Activated CD4-positive, alpha-beta memory T cell treated with anti-CD3 and anti-CD28 coated beads, Interleukin-2, amount 10 ng/mL, durations not matched to agents 7 days and 5 days (primary cell): Measurements from ENCODE around the gene C1orf50. TPM values are rescaled to one million over a fixed set of nuclear protein-coding genes. Genes with fewer than 3 reads are reported as not detected.

Experiments
- CTCF ChIA-PET: fragments of 350-600 bp; sonication (Branson Sonifier 250); formaldehyde crosslinking; loops from one replicate; lab custom pipeline; 2021; ENCODE audit warnings: antibody characterized with exemption, inconsistent platforms; lab: Charles Lee
- POLR2A ChIA-PET: fragments of 350-600 bp; sonication (Branson Sonifier 250); formaldehyde crosslinking; loops from one replicate; lab custom pipeline; 2021; ENCODE audit warnings: antibody characterized with exemption; lab: Charles Lee
- DNase-seq: peaks from one replicate; pipeline ENCODE4 v3.0.0-alpha.2; 2020
- H3K27ac Mint-ChIP-seq: one replicate; pipeline ENCODE4 v1.8.0; 2021; ENCODE audit warnings: mild to moderate bottlenecking, mixed read lengths
- H3K27me3 Mint-ChIP-seq: one replicate; pipeline ENCODE4 v1.8.0; 2021; ENCODE audit warnings: mixed read lengths
- H3K36me3 Mint-ChIP-seq: one replicate; pipeline ENCODE4 v1.8.0; 2021; ENCODE audit warnings: low read depth, mixed read lengths
- H3K4me1 Mint-ChIP-seq: one replicate; pipeline ENCODE4 v1.8.0; 2021; ENCODE audit warnings: mixed read lengths
- H3K4me3 Mint-ChIP-seq: one replicate; pipeline ENCODE4 v1.8.0; 2021; ENCODE audit warnings: mild to moderate bottlenecking, mixed read lengths
- H3K9me3 Mint-ChIP-seq: one replicate; pipeline ENCODE4 v1.8.0; 2021; ENCODE audit warnings: mixed read lengths
- total RNA-seq, 2 experiments: library from RNA; stranded (reverse); gene quantifications; one replicate each; pipeline ENCODE4 v1.2.3, GENCODE V29; 2021

Gene C1orf50
- total RNA-seq, 2 experiments from 2014 or later: 7.1 to 7.2 TPM

DNA sequence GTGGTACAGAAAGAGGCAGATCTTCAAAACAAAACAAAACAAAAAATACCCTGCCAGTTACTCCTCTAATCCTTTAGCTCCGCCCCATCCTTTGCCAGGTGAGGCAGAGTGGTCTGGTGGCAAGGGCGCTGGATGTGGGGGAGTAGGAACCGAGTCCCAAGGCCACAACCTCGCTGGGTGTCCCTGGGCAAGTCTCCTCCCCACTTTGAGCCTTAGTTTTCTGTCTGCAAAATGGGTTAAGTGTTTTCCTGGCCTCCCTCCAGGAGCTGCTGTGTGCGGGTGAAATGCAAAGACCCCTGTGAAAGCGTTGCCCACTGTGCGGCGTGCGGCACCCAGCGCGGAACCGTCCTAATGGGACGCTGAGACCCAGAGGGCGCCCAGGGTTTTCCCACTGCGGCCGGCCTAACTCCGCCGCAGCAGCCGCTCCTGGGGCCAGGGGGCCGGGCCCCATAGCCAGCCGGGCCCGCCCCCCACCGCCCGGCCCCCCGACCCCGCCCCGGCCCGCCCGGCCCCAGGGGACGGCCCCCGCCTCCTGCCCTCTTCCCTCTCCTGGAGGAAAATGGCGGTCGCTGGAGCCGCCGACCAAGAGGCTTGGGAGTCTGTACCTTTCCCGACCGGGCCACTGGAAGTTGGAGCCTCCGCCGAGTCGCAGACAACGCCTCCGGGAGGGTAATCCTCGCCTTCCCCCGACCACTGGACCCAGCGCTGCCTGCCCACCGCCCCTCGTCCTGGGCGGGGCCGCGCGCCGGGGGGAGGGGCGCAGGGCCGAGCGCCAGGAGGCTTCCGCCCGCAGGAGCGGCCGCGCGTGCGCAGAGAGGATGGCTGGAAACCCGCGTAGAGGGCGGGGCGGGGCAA lies 49.8 kb downstream of the C1orf50 start, which contains the start of the genes ERMAP and SVBP:
TSS of gene ERMAP (plus strand) at position 538 of the 855 bp plus-strand sequence. CDS start 13,327 bp downstream, outside the sequence.
TSS of gene SVBP (minus strand) at position 813 of the 855 bp plus-strand sequence. CDS start 853 bp downstream, outside the sequence.
- CTCF ChIA-PET: interaction anchor here (0.6 to 3.5 kb wide), 12 partner anchors 9 to 359 kb away, joined by 3 to 18 read pairs (median 4); partner anchors contain the start of genes C1orf50, P3H1 and ZNF691

DNA sequence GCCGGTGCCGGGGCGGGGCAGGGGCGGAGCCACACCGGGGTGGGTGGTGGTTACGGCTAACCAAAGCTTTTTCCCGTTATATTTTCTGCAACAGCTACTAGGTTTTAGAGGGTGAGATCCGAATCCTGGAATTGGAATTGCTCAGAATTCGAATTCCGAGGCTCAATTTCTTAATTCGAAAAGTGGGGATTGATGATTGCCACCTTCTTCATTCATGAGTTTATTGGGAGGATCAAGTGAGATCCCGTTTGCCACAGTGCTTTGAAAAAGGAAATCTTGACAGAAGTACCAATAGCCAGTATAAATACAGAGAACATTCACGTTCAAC lies 50.4 kb downstream of the C1orf50 start:
- POLR2A ChIA-PET: interaction anchor here (0.8 to 3.5 kb wide), 6 partner anchors 26 to 115 kb away, joined by 3 to 35 read pairs (median 5); partner anchors contain the start of genes C1orf50, P3H1 and ZNF691
- Mint-ChIP-seq H3K4me1 (peaks cover 26% of the 10 kb centered on the region), H3K27ac (no peak overlapping the region), H3K9me3 (no peaks in the 10 kb centered on the region), H3K27me3 (no peaks in the 10 kb centered on the region), H3K4me3 (peak overlapping the region; percentile 79), H3K36me3 (peaks cover 7% of the 10 kb centered on the region)
- DNase-seq: no peak
- CTCF ChIA-PET: interaction anchor here (0.9 to 3.5 kb wide), 6 partner anchors 10 to 360 kb away, joined by 3 to 18 read pairs (median 4); partner anchors contain the start of genes C1orf50, P3H1 and ZNF691

More for the DNA sequence above, 49.8 kb downstream of the C1orf50 start, which contains the start of the genes ERMAP and SVBP:
- Mint-ChIP-seq H3K36me3 (peaks cover 7% of the 10 kb centered on the region), H3K27me3 (no peaks in the 10 kb centered on the region), H3K27ac (peak within 1 kb of the TSS; percentile 75), H3K4me3 (peak within 1 kb of the TSS; percentile 79), H3K9me3 (no peaks in the 10 kb centered on the region), H3K4me1 (peaks cover 26% of the 10 kb centered on the region)
- POLR2A ChIA-PET: interaction anchor here (0.6 to 3.5 kb wide), 15 partner anchors 10 to 573 kb away, joined by 3 to 35 read pairs (median 4); partner anchors contain the start of genes C1orf50, P3H1, PPIH and TMEM269
- DNase-seq: peak; percentile 94

DNA sequence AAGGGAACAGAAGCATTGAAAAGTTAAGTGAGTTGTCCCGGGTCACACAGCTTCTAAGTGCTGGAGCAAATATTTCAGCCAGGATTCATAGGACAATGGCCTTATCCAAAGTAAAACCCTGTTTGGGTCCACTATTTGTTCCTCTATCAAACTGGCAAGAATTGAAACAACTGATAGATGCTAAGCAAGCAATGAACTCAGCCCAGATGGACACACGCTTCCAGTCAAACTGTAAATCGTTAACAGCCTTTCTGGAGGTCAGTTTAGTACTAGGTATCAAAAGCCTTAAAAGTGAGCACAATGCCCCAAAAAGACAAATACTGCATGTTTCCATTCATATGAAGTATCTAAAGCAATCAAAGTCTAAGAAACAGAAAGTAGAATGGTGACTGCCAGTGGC lies 50.9 kb downstream of the C1orf50 start:
- POLR2A ChIA-PET: interaction anchor here (0.8 to 3.5 kb wide), 6 partner anchors 26 to 114 kb away, joined by 3 to 35 read pairs (median 5); partner anchors contain the start of genes C1orf50, P3H1 and ZNF691
- H3K9me3 Mint-ChIP-seq: no peaks in the 10 kb centered on the region
- no peak overlapping the region for H3K27ac Mint-ChIP-seq
- no peaks in the 10 kb centered on the region for H3K27me3 Mint-ChIP-seq
- DNase-seq: no peak
- peaks cover 7% of the 10 kb centered on the region for H3K36me3 Mint-ChIP-seq
- H3K4me1 Mint-ChIP-seq: peaks cover 29% of the 10 kb centered on the region
- CTCF ChIA-PET: interaction anchor here (0.9 to 3.5 kb wide), 6 partner anchors 10 to 360 kb away, joined by 3 to 18 read pairs (median 4); partner anchors contain the start of genes C1orf50, P3H1 and ZNF691
- no peak overlapping the region for H3K4me3 Mint-ChIP-seq

DNA sequence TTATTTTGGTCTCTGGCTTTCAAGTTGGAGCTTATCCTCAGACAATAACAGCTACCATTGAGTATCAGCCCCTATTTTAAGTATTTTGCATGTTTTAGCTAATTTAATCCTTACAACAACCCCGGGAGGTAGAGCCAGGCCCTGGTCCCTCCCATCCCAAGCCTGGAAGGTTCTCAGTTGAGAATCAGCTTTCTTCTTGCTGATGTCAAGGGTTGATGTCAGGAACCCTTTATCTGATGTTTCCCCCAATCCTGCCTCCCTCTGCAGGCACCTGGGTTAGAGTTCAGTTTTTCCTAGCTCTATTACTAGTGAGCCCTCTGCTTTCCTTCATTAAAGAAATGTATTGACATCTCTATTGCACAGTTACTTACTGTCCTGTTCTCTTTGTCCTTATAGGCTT lies 53.8 kb downstream of the C1orf50 start:
- H3K27me3 Mint-ChIP-seq: no peaks in the 10 kb centered on the region
- peaks cover 29% of the 10 kb centered on the region for H3K4me1 Mint-ChIP-seq
- POLR2A ChIA-PET: interaction anchor here (0.8 to 1.4 kb wide), 5 partner anchors 11 to 132 kb away, joined by 3 to 5 read pairs (median 3); partner anchors contain the start of gene ZNF691

DNA sequence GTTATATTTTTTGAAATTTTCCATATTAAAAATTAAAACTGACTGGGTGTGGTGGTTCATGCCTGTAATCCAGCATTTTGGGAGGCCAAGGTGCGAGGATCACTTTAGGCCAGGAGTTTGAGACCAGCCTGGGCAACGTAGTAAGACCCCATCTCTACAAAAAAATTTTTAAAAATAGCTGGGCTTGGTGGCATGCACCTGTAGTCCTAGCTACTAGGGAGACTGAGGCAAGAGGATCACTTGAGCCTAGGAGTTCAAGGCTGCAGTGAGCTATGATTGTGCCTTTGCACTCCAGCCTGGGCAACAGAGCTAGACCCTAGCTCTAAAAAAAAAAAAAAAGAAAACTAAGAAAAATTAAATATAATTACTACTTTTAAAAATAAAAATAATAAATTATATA lies 54.6 kb downstream of the C1orf50 start:
- Mint-ChIP-seq H3K36me3 (peaks cover 3% of the 10 kb centered on the region), H3K9me3 (no peaks in the 10 kb centered on the region), H3K4me1 (peaks cover 20% of the 10 kb centered on the region), H3K27me3 (no peaks in the 10 kb centered on the region), H3K4me3 (no peak overlapping the region), H3K27ac (no peak overlapping the region)
- CTCF ChIA-PET: interaction anchor here (1.0 to 3.1 kb wide), 3 partner anchors 25 to 252 kb away, joined by 3 to 9 read pairs (median 8); partner anchors contain the start of gene ZNF691
- DNase-seq: no peak
- POLR2A ChIA-PET: interaction anchor here (1.1 to 1.4 kb wide), 3 partner anchors 10 to 138 kb away, joined by 3 to 5 read pairs (median 3); no protein-coding TSS in a partner anchor

More for the DNA sequence above, 53.8 kb downstream of the C1orf50 start:
- no peak for DNase-seq
- CTCF ChIA-PET: interaction anchor here (0.5 to 3.1 kb wide), 5 partner anchors 26 to 255 kb away, joined by 3 to 9 read pairs (median 4); partner anchors contain the start of gene ZNF691
- Mint-ChIP-seq H3K9me3 (no peaks in the 10 kb centered on the region), H3K4me3 (no peak overlapping the region), H3K36me3 (peaks cover 7% of the 10 kb centered on the region), H3K27ac (no peak overlapping the region)

DNA sequence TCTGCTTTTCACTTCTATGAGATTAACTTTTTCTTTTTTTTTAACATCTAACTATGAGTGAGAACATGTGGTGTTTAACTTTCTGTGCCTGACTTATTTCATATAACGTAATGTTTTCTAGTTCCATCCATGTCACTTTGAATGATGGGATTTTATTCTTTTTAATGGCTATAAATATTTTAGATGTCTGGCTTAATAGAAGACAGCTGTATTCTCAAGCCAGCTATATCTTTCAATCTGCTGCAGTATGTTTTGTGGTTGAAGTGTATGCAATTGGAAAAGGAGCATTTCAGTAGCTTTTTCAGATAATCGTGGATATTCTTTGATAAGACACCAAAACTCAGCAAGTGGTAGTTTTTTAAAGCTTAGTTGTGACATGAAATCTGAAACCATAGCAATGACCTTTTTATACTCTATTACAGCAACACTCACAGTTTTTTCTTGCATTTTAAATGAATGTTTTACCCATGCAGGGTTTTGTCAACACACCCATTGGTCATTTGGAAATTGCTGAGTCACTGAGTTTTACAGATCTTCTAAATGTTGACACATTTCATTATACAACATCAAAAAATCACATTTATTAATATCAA lies 55.8 kb downstream of the C1orf50 start:
- DNase-seq: no peak
- H3K27ac Mint-ChIP-seq: no peak overlapping the region
- H3K4me3 Mint-ChIP-seq: no peak overlapping the region
- POLR2A ChIA-PET: no interaction called here
- peaks cover 14% of the 10 kb centered on the region for H3K4me1 Mint-ChIP-seq
- H3K27me3 Mint-ChIP-seq: no peaks in the 10 kb centered on the region
- peaks cover 3% of the 10 kb centered on the region for H3K36me3 Mint-ChIP-seq
- H3K9me3 Mint-ChIP-seq: no peaks in the 10 kb centered on the region
- CTCF ChIA-PET: interaction anchor here (3.1 kb wide), 1 partner anchor 24 kb away, joined by 9 read pairs; the partner anchor contains the start of gene ZNF691

DNA sequence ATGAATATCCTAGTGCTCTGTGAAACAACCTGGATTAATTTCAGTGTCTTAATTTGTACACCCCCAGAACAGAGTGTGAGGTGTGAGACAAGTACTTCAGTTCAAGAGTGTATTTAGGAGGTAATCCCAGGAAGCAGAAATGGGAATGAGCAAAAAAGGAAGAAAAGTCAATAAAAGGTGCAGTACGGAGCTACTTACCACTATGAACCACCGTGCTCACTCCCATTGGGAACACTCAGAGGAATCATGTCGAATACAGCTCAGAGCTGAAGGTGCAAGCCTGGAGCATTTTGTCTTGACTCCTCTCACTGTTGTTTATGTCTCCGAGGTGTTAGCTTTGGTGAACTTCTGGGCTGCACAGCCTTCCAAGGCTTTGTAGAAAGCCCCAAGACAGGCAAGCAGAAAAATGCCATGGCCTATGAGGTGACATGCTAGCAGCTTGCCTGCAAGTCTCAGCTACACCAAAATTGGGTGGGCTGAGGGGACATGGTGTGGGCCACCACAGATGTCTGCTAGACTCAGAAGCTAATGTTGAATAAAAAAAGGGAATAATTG lies 57.5 kb downstream of the C1orf50 start:
- Mint-ChIP-seq H3K27me3 (no peaks in the 10 kb centered on the region), H3K36me3 (no peaks in the 10 kb centered on the region), H3K27ac (no peak overlapping the region), H3K9me3 (no peaks in the 10 kb centered on the region), H3K4me1 (peaks cover 9% of the 10 kb centered on the region), H3K4me3 (no peak overlapping the region)
- CTCF ChIA-PET: interaction anchor here (1.1 kb wide), 1 partner anchor 22 kb away, joined by 3 read pairs; the partner anchor contains the start of gene ZNF691
- POLR2A ChIA-PET: interaction anchor here (1.3 to 1.5 kb wide), 2 partner anchors 39 to 58 kb away, joined by 4 to 6 read pairs; partner anchors contain the start of genes C1orf50, P3H1 and TMEM269
- no peak for DNase-seq

DNA sequence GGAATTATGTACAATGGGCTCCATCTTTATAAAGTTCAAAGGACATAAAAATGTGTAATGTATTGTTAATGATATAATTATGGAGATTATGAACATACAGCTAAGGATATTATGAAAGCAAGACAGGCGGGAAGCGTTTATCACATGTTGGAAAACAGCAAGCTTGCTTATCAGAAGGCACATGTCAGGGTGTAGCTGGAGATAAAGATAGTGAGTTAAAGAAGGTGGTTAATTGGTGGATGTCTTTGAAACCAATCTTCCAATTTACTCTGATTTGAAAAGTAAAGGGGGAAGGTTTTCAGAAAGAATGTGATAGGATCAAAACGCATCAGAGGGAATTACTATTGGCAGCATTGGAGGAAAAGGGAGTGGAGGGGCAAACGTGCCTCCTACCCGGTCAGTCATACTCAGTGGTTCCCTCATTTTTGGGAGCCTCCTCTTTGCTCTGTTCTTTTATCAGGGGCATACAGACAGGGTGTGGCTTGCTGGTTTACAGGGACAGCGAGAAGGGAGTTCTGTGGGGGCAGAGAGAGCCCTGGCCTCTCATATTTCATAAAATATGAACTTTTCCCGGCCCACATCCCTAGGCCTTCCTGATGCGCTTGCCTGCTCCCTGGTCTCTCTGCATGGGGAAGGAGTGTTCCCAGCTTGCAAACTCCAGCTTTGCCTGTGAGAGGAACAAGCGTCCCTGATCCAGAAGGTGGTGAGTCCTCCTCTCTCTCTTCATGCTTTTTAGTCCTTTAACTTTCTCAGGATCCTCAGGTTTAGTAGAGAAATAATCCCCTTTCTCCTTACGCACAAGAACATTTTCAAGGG lies 58.2 kb downstream of the C1orf50 start:
- Mint-ChIP-seq H3K27me3 (no peaks in the 10 kb centered on the region), H3K4me3 (no peak overlapping the region), H3K9me3 (no peaks in the 10 kb centered on the region), H3K27ac (no peak overlapping the region), H3K4me1 (peaks cover 9% of the 10 kb centered on the region), H3K36me3 (no peaks in the 10 kb centered on the region)
- no peak for DNase-seq
- ChIA-PET POLR2A (interaction anchor here (1.3 to 1.5 kb wide), 2 partner anchors 40 to 58 kb away, joined by 4 to 6 read pairs; partner anchors contain the start of genes C1orf50, P3H1 and TMEM269), CTCF (no interaction called here)

Other genes with a start within 250 kb of the C1orf50 start
- gene PPIH, start 108.8 kb upstream of the C1orf50 start, total RNA-seq: 10 to 100 TPM; 71.3 to 71.4 TPM
- gene YBX1, start 84.8 kb upstream of the C1orf50 start, total RNA-seq: 100 to 1,000 TPM; 575 to 580 TPM
- gene CLDN19, start 27.0 kb upstream of the C1orf50 start, total RNA-seq: not detected
- gene P3H1, start 221 bp upstream of the C1orf50 start, total RNA-seq: 10 to 100 TPM; 40.1 to 43.3 TPM
- not detected for gene TMEM269, start 17.7 kb downstream of the C1orf50 start, total RNA-seq
- 1 to 10 TPM; 5.0 to 5.9 TPM for gene ERMAP, start 49.9 kb downstream of the C1orf50 start, total RNA-seq
- gene SVBP, start 50.1 kb downstream of the C1orf50 start, total RNA-seq: 10 to 100 TPM; 17.4 to 19.2 TPM
- gene ZNF691, start 79.4 kb downstream of the C1orf50 start, total RNA-seq: 10 to 100 TPM; 10.4 to 12.6 TPM
- gene SLC2A1, start 191.6 kb downstream of the C1orf50 start, total RNA-seq: 100 to 1,000 TPM; 153 TPM